NCI-H1105 treated with DMSO at 0.1 percent for 48 hours (cell line): ENCODE measurements around the gene SF3B1.
"Not testable (repeated sequence)": the region's sequence is repeated elsewhere in the genome, so short reads cannot be mapped to it uniquely, and the experiment has no call there.

Experiments used
- DNase-seq: peaks from one replicate; lab custom pipeline; 2025; lab: John Stamatoyannopoulos, UW

SF3B1 gene

GRCh38 chr2:197435598-197436420 lies 981 bp upstream of the SF3B1 start:
- DNase-seq, result peak; percentile 23

GRCh38 chr2:197433780-197434438 lies 919 bp downstream of the SF3B1 start:
- DNase-seq, result no peak

GRCh38 chr2:197432527-197432926 lies 2.3 kb downstream of the SF3B1 start:
- not testable (repeated sequence) for DNase-seq

GRCh38 chr2:197431858-197432257 lies 3.0 kb downstream of the SF3B1 start:
- no peak for DNase-seq

GRCh38 chr2:197427986-197428385 lies 6.8 kb downstream of the SF3B1 start:
- no peak for DNase-seq

GRCh38 chr2:197426723-197427603 lies 7.9 kb downstream of the SF3B1 start:
- no peak for DNase-seq

- no peak for DNase-seq
These were observed 9.3 kb downstream of the SF3B1 start for GRCh38 chr2:197425550-197425949.

- DNase-seq, result no peak
These were observed 11.5 kb downstream of the SF3B1 start for GRCh38 chr2:197423307-197423706.

GRCh38 chr2:197419438-197419837 lies 15.4 kb downstream of the SF3B1 start:
- DNase-seq, result no peak

GRCh38 chr2:197416268-197416667 lies 18.6 kb downstream of the SF3B1 start:
- DNase-seq, result no peak

GRCh38 chr2:197414515-197414914 lies 20.3 kb downstream of the SF3B1 start:
- no peak for DNase-seq

- no peak for DNase-seq
These were observed 20.8 kb downstream of the SF3B1 start for GRCh38 chr2:197414039-197414438.

GRCh38 chr2:197405582-197405981 lies 29.2 kb downstream of the SF3B1 start:
- no peak for DNase-seq

- DNase-seq, result no peak
These were observed 34.8 kb downstream of the SF3B1 start for GRCh38 chr2:197399887-197400540.

- DNase-seq, result no peak
These were observed 35.9 kb downstream of the SF3B1 start for GRCh38 chr2:197398913-197399312.

- DNase-seq, result no peak
These were observed 43.6 kb downstream of the SF3B1 start for GRCh38 chr2:197391220-197391717.

- no peak for DNase-seq
These were observed 45.8 kb downstream of the SF3B1 start for GRCh38 chr2:197388866-197389587.

- DNase-seq, result no peak
These were observed 47.6 kb downstream of the SF3B1 start for GRCh38 chr2:197387179-197387578.

- no peak for DNase-seq
These were observed 48.6 kb downstream of the SF3B1 start for GRCh38 chr2:197386242-197386641.

GRCh38 chr2:197383825-197384224 lies 51.0 kb downstream of the SF3B1 start:
- no peak for DNase-seq

GRCh38 chr2:197381641-197382040 lies 53.2 kb downstream of the SF3B1 start:
- no peak for DNase-seq
